ENCODE results near the gene PNO1.

PNO1 gene

DNA sequence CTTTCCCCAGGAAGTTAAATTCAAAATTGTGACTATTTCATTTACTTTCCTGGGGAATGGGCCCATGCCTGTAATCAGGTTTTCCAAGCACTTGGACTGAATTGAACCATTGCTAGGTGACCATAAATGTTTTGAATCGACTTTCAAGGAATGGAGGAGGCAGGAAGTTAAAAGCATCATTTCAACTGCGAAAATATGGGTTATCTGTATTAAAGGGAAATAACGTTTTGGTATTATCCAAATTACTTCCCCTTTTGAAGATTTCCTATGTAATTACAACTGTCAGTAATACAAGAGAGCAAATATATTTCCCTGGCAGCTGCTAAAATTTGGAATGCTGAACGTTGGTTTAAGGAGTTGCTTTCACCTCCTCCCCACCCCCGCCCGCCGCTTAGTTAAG, 19.0 kb downstream of the PNO1 start:
- no peak for TF ChIP-seq FOXP2 (optimal IDR thresholded peaks at IDR 0.05; ENCODE audit: borderline replicate concordance, extremely low read depth, extremely low read length, insufficient read depth)
- TF ChIP-seq TAF1 (IDR thresholded peaks at IDR 0.05; ENCODE audit: borderline replicate concordance, insufficient read depth, low read length) = no peak
- TF ChIP-seq SIN3A (IDR thresholded peaks at IDR 0.05; ENCODE audit: borderline replicate concordance, insufficient read depth, low read length) = no peak
- no peak for TF ChIP-seq REST (IDR thresholded peaks at IDR 0.05; ENCODE audit: insufficient read depth in 1 of 2, low read depth in 2 of 2, low read length in 2 of 2)
- no peak; the same call in 1 of the 2 replicates for TF ChIP-seq POLR2AphosphoS5 (IDR thresholded peaks at IDR 0.05; ENCODE audit: low read depth, low read length)

DNA sequence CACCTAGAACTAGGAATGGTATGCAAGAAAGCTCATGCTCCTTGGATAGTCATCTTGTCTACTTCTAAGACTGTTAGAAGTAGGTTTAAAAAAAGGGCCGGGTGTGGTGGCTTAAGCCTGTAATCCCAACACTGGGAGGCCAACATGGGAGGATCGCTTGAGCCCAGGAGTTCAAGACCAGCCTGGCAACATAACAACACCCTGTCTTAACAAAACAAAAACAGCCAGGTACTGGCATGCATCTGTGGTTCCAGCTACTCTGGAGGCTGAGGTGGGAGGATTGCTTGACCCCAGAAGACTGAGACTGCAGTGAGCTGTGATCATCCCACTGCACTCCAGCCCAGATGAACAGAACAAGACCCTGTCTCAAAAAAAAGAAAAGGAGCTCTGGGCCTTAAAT, 19.9 kb downstream of the PNO1 start:
- TF ChIP-seq SIN3A (IDR thresholded peaks at IDR 0.05; ENCODE audit: borderline replicate concordance, insufficient read depth, low read length) (no peak), TAF1 (IDR thresholded peaks at IDR 0.05; ENCODE audit: borderline replicate concordance, insufficient read depth, low read length) (no peak), REST (IDR thresholded peaks at IDR 0.05; ENCODE audit: insufficient read depth in 1 of 2, low read depth in 2 of 2, low read length in 2 of 2) (no peak), FOXP2 (optimal IDR thresholded peaks at IDR 0.05; ENCODE audit: borderline replicate concordance, extremely low read depth, extremely low read length, insufficient read depth) (no peak), POLR2AphosphoS5 (IDR thresholded peaks at IDR 0.05; ENCODE audit: low read depth, low read length) (no peak)

DNA sequence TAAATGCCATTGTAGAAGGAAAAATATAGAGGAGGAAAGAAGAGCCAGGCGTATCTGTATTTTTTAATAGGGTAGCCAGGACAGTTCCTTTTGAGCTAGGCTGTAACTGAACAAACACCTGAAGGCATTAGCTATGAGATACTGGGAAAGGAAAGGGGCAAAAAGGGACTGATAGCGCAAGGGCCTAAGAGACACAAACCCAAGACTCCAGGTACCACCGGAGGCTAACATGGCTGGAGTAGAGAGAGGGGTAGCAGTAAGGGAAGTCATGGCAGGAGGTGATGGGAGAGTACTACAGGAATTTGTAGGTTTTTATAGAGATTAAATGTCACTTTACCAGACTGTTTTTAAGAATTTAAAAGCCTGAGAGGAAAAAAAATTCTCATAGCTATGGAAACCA, 20.7 kb downstream of the PNO1 start:
- TF ChIP-seq SIN3A (IDR thresholded peaks at IDR 0.05; ENCODE audit: borderline replicate concordance, insufficient read depth, low read length) (no peak), REST (IDR thresholded peaks at IDR 0.05; ENCODE audit: insufficient read depth in 1 of 2, low read depth in 2 of 2, low read length in 2 of 2) (no peak)

- TF ChIP-seq FOXP2 (optimal IDR thresholded peaks at IDR 0.05; ENCODE audit: borderline replicate concordance, extremely low read depth, extremely low read length, insufficient read depth) (no peak), TAF1 (IDR thresholded peaks at IDR 0.05; ENCODE audit: borderline replicate concordance, insufficient read depth, low read length) (no peak), SIN3A (IDR thresholded peaks at IDR 0.05; ENCODE audit: borderline replicate concordance, insufficient read depth, low read length) (no peak), POLR2AphosphoS5 (IDR thresholded peaks at IDR 0.05; ENCODE audit: low read depth, low read length) (no peak), REST (IDR thresholded peaks at IDR 0.05; ENCODE audit: insufficient read depth in 1 of 2, low read depth in 2 of 2, low read length in 2 of 2) (no peak)
Observed at GRCh38 chr2:68178954-68179627, 21.4 kb downstream of the PNO1 start.

GRCh38 chr2:68182902-68183301, 25.2 kb downstream of the PNO1 start:
- TF ChIP-seq REST (IDR thresholded peaks at IDR 0.05; ENCODE audit: insufficient read depth in 1 of 2, low read depth in 2 of 2, low read length in 2 of 2) = no peak
- TF ChIP-seq TAF1 (IDR thresholded peaks at IDR 0.05; ENCODE audit: borderline replicate concordance, insufficient read depth, low read length) = no peak
- no peak for TF ChIP-seq POLR2AphosphoS5 (IDR thresholded peaks at IDR 0.05; ENCODE audit: low read depth, low read length)
- TF ChIP-seq FOXP2 (optimal IDR thresholded peaks at IDR 0.05; ENCODE audit: borderline replicate concordance, extremely low read depth, extremely low read length, insufficient read depth) = no peak
- no peak for TF ChIP-seq SIN3A (IDR thresholded peaks at IDR 0.05; ENCODE audit: borderline replicate concordance, insufficient read depth, low read length)

Measured in PFSK-1 (cell line).